KG1 (cell line): ENCODE measurements around the gene SMAGP.
A peak's percentile ranks its signal among the peaks of the same experiment; 100 is the strongest.
"Not testable (repeated sequence)": the region's sequence is repeated elsewhere in the genome, so short reads cannot be mapped to it uniquely, and the experiment has no call there.

ENCODE experiments used
- DNase-seq: peaks from one replicate; lab custom pipeline; 2025; lab: John Stamatoyannopoulos, UW

Gene SMAGP

DNA sequence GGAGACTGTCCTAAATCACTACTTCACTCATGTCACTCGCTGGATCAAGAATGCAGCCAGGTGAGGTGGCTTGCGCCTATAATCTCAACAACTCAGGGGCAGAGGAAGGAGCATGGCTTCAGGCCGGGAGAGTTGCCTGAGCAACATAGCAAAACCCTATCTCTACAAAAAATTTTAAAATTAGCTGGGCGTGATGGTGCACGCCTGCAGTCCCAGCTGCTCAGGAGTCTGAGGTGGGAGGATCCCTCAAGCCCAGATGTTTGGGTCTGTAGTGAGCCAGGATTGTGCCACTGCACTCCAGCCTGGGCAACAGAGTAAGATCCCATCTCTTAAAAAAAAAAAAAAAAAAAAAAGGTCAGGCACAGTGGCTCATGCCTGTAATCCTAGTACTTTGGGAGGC is 5.9 kb downstream of the SMAGP start:
- DNase-seq, result no peak

DNA sequence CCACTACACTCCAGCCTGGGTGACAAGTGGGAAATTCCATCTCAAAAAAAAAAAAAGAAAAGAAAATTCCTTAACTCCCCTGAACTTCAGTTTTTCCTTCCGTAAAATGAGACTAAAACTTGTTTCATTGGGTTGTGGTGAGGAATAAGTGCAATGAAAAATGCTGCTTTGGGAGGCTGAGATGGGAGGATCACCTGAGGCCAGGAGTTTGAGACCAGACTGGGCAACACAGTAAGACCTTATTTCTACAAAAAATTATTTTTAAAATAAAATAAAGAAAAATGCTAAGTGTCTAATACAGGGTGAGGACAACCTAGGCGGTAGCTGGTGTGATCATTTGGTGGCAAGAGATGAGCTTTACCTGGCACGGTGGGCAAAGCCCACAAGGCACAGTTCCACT is 6.9 kb downstream of the SMAGP start:
- no peak for DNase-seq

DNA sequence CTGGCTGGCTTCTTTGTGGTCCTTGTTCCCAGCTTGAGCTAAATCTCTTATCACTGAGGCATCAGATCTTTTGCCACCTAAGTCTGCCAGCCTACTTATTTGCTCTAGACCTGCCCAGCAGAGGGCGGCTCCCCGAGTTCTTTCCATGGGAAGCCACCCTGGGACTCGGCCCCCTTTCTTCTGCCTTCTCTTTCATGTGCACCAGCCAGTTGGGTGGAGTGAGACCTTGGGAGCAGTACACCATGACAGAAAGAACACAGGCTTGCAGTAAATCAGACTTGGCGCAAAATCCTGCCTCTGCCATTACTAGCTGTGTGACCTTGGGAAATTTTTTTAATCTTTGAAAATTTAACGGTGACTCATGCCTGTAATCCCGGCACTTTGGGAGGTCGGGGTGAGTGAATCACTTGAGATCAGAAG is 7.4 kb downstream of the SMAGP start:
- DNase-seq, result no peak

DNA sequence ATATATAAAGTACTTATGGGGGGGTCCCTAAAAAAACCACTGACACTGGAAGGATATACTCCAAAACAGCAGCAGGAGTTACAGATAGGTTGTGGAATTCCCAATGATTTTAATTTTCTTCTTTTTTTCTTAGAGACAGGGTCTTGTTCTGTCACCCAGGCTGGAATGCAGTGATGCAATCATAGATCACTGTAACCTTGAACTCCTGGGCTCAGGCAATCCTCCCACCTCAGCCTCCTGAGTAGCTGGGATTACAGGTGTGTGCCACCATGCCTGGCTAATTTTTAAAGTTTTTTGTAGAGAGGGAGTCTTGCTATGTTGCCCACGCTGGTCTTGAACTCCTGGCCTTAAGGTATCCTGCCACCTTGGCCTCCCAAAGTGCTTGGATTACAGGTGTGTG is 10.6 kb downstream of the SMAGP start:
- not testable (repeated sequence) for DNase-seq

DNA sequence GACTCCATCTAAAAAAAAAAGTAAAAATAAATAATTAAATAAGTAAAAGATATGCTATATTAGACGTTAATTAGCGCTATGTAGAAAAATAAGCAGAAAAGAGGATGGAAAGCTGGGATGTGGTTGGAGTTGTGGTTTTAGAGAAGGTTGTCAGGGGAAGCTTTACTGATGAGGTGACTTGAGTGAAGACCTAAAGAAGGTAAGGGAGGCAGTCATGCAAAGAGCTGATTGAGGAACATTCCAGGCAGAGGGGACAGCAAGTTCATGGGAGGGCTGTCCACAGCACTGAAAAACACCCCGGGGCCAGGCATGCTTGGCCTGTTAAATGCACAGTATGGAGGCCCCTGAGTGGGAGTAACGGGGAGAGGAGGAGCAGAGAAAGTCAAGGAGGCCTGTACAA is 15.7 kb downstream of the SMAGP start:
- no peak for DNase-seq

DNA sequence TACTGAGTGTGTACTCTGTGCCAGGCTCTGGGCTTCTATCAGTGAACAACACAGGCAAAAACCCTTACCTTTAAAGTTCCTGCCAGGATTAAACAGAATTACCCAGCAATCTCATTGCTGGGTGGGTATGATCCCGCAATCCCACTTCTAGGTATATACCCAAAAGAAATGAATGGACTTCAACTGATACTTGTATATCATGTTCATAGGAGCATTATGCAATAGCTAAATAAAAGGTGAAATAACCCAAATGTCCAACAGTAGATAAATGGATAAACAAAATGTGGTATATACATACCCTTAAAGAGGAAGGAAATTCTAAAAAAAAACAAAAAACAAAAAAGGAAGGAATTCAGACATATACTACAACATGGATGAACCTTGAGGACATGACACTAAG is 16.9 kb downstream of the SMAGP start:
- no peak for DNase-seq

DNA sequence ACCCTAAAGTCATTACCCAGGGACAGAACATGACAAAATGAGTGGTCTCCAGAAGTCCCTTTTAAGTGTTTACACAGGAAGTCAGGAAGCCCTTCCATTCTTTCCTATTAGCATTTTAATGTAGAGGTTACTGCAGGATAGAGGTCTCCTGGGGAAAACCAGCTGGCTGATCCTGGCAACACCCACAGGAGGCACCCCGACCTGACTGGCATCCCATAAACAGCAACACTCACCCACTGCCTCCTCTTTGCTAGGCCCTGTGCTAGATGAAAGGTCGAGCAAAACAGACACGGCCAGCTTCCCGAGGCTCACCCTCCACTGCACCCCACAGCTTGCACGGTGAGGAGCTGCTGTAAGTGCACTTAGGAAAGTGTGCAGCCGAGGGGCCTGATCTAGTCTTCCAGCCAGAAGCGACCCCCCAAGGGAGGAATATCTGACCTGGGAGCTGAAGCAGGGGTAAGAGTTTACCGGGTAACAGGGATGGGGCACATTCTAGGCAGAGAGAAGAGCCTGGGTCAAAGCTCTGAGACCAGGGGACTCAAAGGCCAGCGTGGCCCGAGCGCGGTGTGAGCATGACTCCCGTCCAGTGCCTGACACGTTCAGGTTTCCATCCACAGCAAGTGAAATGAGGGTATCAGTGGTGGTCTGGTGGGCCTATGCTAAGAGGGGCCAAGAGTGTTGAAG is 22.6 kb downstream of the SMAGP start:
- DNase-seq, result no peak

DNA sequence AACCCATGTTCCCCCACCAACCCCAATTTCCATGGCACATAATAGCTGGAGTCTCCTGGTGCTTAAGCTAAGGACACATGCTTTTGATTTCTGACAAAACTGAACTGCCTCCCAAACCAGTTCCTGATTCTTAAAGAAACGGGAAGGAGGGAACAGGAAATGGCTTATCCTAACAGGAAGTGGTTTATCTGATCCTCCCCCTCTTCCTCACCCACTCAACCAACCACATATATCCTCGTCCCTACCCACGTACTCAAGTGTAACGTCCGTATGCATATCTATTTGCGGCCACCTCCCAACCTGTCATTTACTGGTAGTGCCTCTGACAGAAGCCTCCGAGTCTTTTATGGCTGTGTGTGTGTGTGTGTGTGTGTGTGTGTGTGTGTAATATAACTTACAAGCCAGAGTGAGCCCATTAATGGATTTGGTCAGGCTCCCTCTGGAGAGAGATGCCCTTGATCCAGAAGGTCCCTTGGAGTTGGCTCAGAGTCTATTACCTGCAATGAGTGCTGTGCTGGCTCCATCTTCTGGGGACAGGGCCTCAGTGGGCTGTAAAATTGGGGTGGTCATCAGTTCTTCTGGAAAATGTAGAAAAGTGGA is 23.9 kb downstream of the SMAGP start:
- DNase-seq, result peak; percentile 59

DNA sequence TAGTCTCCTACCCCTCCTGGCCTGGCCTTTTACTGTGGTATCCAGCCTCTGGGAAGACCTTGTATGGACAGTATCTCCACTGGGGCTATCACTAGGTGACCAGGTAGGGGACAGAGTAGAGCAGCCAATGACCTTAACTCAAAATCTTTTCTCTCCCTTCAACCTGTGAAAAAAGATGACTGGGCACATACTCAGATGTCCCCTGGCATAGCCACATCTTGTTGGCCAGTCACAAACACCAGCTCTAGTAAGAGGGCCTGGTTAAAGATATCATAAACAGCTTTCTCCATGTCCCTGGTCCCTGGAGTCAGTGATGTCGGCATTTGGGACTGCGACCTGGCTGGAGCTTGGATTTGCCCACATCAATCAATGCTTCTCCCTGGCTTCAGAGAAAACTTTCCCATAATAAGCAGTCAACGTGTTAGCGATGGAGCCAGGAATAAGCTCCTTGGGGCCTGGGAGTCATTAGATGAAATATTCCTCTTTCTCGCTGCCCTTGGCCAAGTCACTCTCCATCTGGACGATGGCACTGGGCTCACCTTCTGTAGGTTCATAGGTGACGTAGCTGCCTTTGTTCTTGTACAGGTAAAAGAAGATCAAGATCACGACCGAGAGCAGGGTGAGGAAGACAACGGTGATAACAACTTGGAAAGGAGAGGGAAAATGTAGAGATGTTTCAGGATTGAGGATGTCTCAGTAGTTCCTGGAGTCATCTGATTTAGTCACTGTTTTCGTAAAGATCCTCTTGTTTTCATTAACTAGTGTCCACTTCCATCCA is 24.6 kb downstream of the SMAGP start:
- DNase-seq, result no peak

DNA sequence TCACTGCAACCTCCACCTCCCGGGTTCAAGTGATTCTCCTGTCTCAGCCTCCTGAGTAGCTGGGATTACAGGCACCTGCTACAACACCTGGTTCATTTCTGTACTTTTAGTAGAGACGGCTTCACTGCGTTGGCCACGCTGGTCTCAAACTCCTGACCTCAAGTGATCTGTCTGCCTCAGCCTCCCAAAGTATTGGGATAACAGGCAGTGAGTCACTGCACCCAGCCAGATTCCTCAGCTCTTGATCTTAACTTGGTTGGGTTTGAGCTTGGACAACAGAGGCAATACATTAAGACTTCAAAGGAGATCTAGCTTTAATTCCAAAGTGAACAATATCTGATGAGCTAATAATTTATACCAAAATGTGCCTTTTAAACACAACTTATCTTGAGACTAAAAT is 25.9 kb downstream of the SMAGP start:
- no peak for DNase-seq

DNA sequence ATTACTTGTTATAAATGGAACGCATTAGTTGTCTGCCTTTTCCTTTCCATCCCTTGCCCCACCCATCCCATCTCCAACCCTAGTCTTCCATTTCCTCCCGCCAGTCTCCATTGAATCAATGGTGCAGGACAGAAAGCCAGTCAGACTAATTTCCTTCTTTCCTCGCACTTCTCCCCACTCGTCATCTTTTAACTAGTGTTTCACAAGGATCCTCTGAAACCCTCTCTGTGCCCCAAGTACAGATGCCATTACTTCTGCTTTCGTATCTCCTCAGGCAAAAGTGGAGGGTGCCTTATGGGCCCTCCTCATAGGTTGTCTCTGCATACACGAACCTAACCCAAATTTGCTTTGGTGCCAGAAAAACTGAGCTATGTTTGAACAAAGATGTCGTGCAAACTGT is 27.3 kb downstream of the SMAGP start:
- DNase-seq, result no peak

DNA sequence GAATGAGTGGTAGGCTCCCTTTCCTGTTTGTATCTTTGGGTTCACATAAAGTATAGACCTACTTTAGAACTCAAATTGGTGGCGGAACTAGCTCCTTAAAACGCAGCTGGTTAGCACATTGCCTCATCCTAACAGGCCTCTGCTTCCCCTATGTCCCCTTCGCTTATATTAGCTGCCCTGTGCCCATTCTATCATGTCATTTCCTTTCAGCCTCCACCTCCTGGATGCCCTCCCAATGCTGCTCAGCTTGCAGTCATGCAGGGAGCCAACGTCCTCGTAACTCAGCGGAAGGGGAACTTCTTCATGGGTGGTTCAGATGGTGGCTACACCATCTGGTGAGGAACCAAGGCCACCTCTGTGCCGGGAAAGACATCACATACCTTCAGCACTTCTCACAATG is 28.1 kb downstream of the SMAGP start:
- no peak for DNase-seq

DNA sequence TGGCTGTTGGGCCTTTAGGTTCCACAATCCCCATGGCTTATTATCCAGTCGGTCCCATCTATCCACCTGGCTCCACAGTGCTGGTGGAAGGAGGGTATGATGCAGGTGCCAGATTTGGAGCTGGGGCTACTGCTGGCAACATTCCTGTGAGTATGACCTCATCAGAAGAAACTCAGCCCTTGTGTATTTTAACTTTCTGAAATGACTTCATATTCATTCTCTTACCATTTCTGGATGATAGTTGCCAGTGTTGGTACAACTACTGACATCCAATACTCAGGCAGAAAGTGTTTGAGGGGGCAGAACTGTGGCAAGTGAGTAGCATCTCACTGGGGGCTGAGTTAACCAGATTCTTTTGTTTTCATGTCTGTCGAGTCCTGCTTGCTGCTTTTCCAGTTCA is 29.2 kb downstream of the SMAGP start:
- DNase-seq, result no peak

DNA sequence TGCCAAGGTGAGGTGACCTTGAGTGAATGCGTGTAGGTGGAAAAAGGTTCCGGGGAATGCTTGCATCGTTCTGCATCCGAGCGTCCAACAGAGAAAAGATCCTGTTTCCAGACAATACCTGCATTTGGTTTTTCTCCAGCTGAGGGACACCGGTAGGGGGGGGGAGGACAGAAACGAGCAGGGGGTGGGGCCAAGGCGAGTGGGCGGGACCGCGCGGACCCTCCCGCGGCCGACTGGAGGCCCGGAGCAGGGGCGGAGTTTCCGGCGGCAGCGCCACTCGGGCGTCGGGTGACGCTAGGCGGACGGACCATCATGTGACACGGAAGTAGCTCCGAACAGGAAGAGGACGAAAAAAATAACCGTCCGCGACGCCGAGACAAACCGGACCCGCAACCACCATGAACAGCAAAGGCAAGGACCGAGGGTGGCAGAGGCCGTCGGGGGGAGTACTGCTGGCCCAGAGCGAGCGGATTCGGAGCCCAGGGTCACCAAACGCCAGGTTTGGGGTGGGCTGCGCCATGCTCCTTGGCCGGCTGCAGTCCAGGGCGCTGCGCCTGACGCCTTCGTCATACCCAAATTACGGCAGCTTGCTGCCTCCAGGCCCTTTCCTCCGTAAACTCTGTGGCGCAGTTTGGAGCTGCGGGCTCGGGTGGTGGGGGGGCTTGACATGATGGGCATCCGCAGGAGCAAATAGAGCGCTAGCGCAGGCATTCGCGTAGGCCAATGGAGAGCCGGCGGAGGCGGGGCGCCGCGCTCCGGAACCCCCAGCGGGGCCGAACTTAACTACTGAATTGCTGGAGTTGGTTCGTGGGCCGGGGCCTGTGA is 31.5 kb downstream of the SMAGP start, which contains the start of gene DAZAP2:
Gene DAZAP2, plus strand, starts transcription at position 317 of the 825 bp plus-strand sequence. Its CDS starts 82 bp downstream, at position 399.
- peak; percentile 90 for DNase-seq

DNA sequence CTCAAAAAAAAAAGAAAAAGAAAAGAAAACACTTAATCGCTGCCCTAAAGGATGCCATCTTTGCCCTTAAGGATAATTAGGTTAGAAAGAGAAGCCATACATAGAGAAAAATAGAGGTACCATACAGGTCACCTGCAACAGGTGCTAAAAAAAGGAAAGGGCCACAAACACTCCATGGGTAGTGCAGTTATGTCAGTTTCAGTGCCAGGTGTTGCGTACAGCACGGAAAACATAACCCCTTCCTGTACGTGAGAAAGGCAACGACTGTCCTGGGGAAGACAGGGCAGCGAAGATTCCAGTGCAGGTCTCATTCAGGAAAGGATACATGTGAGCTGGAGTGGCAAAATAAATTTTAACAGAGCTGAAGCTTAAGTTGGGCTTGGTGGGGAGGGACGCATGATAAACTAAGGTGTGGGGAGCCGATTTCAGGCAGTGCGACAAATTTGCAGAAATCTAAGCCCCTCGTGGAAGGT is 32.1 kb downstream of the SMAGP start:
- DNase-seq, result no peak

DNA sequence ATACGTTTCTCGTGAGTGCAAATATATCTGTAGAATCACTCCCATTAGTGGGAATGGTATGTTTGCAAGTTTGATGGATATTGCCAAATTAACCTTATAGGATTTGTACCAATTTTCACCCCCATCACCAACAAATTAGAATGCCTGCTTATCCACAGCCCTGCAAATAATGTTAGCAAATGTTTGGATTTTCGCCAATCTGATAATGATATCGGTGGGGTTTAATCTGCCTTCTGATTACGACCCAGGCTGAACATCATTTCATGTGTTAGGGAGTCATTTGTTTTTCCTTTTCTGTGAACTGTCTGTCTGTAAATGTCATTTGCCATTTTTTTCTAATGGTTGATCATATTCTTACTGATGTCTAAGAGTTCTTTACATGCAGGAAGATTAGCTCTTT is 35.7 kb downstream of the SMAGP start:
- DNase-seq, result no peak

DNA sequence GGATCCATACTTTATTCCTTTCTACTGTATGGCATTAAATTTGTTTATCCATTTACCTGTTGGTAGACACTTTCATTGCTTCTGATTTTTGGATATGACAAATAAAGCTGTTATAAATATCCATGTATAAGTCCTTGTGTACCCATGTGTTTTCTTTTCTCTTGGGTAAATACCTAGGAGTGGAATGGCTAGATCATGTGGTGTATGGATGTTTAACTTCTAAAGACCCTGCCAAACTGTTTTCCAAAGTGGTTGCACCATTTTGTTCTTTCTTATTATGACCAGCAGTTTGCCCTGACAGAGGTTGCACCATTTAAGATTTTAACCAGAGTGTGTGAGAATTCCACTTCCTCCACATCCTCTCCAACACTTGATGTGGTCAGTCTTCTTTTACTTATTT is 37.6 kb downstream of the SMAGP start:
- no peak for DNase-seq

DNA sequence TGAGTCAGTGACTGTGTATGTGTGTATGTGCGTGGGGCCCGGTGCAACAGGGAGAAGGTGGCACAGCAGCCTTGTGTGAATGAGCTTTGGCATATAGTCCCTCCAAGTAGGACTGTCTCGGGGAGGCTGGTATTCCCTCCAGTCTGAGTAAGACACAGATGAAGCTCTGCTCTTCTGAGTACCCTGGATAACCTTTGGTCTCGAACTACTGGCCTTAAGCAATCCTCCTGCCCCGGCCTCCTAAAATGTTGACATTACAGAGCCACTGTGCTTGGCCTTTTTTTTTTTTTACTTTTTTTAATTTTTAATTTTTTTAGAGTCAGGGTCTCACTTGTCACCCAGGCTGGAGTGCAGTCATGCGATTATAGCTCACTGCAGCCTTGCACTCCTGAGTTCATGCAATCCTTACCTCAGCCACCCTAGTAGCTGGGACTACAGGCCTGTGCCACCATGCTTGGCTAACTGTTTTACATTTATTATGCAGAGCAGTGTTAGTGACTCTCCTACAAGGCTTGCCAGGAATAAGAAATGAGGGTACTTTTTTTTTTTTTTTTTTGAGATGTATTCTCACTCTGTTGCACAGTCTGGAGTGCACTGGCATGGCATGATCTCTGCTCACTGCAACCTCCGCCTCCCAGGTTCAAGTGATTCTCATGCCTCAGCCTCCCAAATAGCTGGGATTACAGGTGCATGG is 41.0 kb downstream of the SMAGP start:
- no peak for DNase-seq

DNA sequence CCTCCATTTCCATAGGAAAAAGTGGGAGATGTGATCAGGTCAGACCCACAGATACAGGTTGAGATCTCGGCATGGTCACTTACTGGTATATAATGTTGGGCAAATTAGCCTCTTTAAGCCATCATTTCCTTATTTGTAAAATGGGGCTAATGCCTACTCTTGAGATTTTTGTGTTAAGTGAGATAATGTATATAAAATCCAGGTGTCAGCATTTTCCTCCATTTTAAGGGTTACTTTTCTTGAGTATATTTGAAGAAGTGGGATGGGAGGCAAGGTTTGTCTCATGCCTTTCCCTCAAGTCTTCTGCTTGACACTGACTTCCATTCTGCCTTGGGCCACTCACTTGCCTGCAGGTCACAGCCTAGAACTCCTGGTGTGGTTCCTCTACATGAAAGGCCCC is 42.3 kb downstream of the SMAGP start:
- no peak for DNase-seq

DNA sequence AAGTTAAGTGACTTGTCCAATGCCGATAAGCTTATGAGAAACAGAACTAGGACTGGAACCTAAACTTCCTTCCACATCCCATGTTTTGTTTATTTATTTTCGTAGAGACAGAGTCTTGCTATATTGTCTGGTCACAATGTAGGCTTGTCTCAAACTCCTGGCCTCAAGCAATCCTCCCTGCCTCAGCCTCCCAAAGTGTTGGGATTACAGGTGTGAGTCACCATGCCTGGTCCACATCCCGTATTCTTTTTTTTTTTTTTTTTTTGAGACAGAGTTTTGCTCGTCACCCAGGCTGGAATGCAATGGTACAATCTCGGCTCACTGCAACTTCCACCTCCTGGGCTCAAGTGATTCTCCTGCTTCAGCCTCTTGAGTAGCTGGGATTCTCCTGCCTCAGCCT is 43.1 kb downstream of the SMAGP start:
- DNase-seq, result not testable (repeated sequence)

DNA sequence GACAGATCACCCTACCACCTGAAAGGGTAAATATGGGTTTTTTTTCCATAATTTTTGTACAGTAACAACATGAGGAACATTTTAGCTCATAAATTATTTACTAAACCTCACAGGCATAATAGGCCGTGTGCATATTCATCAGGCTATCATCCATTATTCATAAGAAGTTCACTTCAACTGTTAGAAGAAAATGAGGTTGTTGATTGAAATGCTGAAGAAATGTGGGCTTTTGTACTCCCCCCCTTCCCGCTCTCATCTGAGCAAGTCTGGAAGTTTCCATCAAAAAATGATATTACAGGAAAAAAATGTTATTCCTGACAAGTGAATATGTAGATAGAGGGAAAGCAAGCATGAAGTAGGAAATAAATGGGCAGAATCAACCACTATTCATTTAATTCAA is 44.4 kb downstream of the SMAGP start:
- no peak for DNase-seq

DNA sequence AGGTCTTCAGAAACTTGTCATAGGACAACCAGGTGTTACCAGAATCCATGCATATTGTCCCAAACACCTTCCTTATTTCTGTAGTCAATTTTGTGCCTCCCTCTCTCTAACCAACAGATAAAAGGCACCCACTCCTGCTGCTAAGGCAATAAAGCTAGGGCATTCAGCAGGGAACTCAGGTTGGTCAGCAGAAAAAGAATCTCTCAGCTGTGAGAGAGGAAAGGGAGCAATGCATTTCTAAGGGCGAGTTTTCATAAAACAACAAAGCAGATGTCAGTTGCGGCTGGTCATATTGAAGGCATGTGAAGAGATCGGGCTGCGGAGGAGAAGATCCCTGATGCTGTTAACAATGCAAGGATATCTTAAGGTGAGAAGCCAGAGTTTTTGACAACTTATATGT is 45.0 kb downstream of the SMAGP start:
- no peak for DNase-seq
